H1 (cell line): ENCODE results near the gene SEC22C. TPM values are rescaled to one million over a fixed set of nuclear protein-coding genes. Genes with fewer than 3 reads are reported as not detected.

ENCODE experiments used
- BRCA1 ChIP-seq: IDR thresholded peaks from 2 replicates; pipeline ENCODE4 v1.6.1; 2012; ENCODE audit warnings: low read depth, low read length, improper control_type of control experiment
- CTBP2 ChIP-seq: IDR thresholded peaks from 2 replicates; pipeline ENCODE4 v1.7.0; 2011; ENCODE audit warnings: borderline replicate concordance, mild to moderate bottlenecking, moderate library complexity, mixed read lengths, low read length; ENCODE audit not compliant: insufficient read depth, insufficient read length
- SP1 ChIP-seq: IDR thresholded peaks from 2 replicates; pipeline ENCODE4 v1.6.1; 2011; ENCODE audit warnings: low read depth, low read length
- SRF ChIP-seq: IDR thresholded peaks from 2 replicates; pipeline ENCODE4 v1.6.1; 2011; ENCODE audit warnings: mild to moderate bottlenecking, low read depth, low read length, moderate library complexity
- ZNF274 ChIP-seq: IDR thresholded peaks from 2 replicates; pipeline ENCODE4 v1.7.0; 2012; ENCODE audit warnings: low read length, borderline replicate concordance; ENCODE audit errors: extremely low read depth
- polyA plus RNA-seq, 7 experiments: library from polyadenylated mRNA; depleted of rRNA in 3 of 7; stranded (reverse) in 5 of 7; unstranded in 2 of 7; fragments of >200 nt in 5 of 7; fragments of 200-250 nt in 2 of 7; gene quantifications; 1 replicate in 5 of 7; 2 replicates in 1 of 7; 4 replicates in 1 of 7; pipeline versions ENCODE4 v1.2.1 to v1.2.3, GENCODE V29; 2011 to 2013; ENCODE audit warnings: missing spikeins in 2 of 7, mixed read lengths in 2 of 7
- total RNA-seq: library from RNA; stranded (reverse); fragmentation: NEBNext Ultra II Directional; extraction: Animal tissue kit (Norgen Biotek cat#: 25700); gene quantifications from 2 replicates; pipeline ENCODE4 v1.2.1, GENCODE V29; 2021

SEC22C gene
- total and polyA plus RNA-seq, 2 of the 8 experiments (the other 6 are each of a cell fraction or from before 2014, with no cell fraction given) = 23.4 to 38.3 TPM

DNA sequence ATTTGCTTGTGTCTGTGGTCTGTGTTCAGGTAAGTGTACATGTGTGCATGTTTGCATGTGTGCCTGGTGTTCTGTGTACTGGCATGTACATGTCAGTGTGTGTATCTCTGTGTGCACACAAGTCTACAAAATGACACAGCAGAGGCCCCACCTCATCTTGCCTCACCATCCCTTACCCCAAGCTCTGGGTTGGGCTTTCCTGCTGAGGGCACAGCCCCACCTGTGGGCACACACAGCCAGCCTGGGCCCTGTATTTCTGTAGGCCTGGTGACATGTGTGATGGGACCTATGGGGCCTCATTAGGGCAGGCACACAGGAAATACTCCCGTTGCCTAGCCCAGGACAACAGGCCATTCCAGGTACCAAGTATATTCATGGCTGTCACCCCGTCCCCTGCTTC lies 65.8 kb downstream of the SEC22C start (continued):
- TF ChIP-seq SP1 = no peak
- TF ChIP-seq SRF = no peak
- TF ChIP-seq BRCA1 = no peak
- TF ChIP-seq ZNF274 = no peak
- no peak for TF ChIP-seq CTBP2
- TF ChIP-seq, all 59 proteins: peak for 0
